ENCODE measurements around the gene HNF1A.
"Not testable (repeated sequence)": the region's sequence is repeated elsewhere in the genome, so short reads cannot be mapped to it uniquely, and the experiment has no call there.

HNF1A gene

GRCh38 chr12:120978296-120979219, at the start of gene HNF1A:
Gene HNF1A, plus strand, starts transcription at chr12:120978543. Its CDS starts 226 bp downstream, at chr12:120978769.
- no peak for DNase-seq

GRCh38 chr12:120928864-120929652, 49.3 kb upstream of the HNF1A start:
- DNase-seq: no peak

- DNase-seq: no peak
Observed at GRCh38 chr12:120930032-120930431, 48.3 kb upstream of the HNF1A start.

- DNase-seq: no peak
Observed at GRCh38 chr12:120932058-120932457, 46.3 kb upstream of the HNF1A start.

- no peak for DNase-seq
Observed at GRCh38 chr12:120932956-120933526, 45.3 kb upstream of the HNF1A start.

- DNase-seq: no peak
Observed at GRCh38 chr12:120933786-120934185, 44.6 kb upstream of the HNF1A start.

- peak in 1 of 2 donors; percentile 13 for DNase-seq
Observed at GRCh38 chr12:120936197-120936596, 42.1 kb upstream of the HNF1A start.

GRCh38 chr12:120938496-120938895, 39.8 kb upstream of the HNF1A start:
- no peak for DNase-seq

GRCh38 chr12:120939523-120939922, 38.8 kb upstream of the HNF1A start:
- peak in 1 of 2 donors; percentile 42 for DNase-seq

- no peak for DNase-seq
Observed at GRCh38 chr12:120940006-120940405, 38.3 kb upstream of the HNF1A start.

- no peak for DNase-seq
Observed at GRCh38 chr12:120940799-120941198, 37.5 kb upstream of the HNF1A start.

- no peak for DNase-seq
Observed at GRCh38 chr12:120941412-120941811, 36.9 kb upstream of the HNF1A start.

- no peak for DNase-seq
Observed at GRCh38 chr12:120941846-120942405, 36.4 kb upstream of the HNF1A start.

- no peak for DNase-seq
Observed at GRCh38 chr12:120943482-120943881, 34.9 kb upstream of the HNF1A start.

- peak; percentile 40 to 61 for DNase-seq
Observed at GRCh38 chr12:120944645-120945217, 33.6 kb upstream of the HNF1A start.

GRCh38 chr12:120945516-120945915, 32.8 kb upstream of the HNF1A start:
- DNase-seq: not testable (repeated sequence)

- DNase-seq: not testable (repeated sequence)
Observed at GRCh38 chr12:120950260-120950799, 28.0 kb upstream of the HNF1A start.

- DNase-seq: no peak
Observed at GRCh38 chr12:120950807-120951206, 27.5 kb upstream of the HNF1A start.

- DNase-seq: no peak
Observed at GRCh38 chr12:120955232-120955631, 23.1 kb upstream of the HNF1A start.

GRCh38 chr12:120956579-120957300, 21.6 kb upstream of the HNF1A start:
- no peak for DNase-seq

- no peak for DNase-seq
Observed at GRCh38 chr12:120959111-120959878, 19.0 kb upstream of the HNF1A start.
